Hematopoietic multipotent progenitor cell treated with erythropoietin and hydrocortisone succinate and interleukin-3 and kit ligand, for 17 days (in vitro differentiated cells): ENCODE data around the gene KIF6.

Experiments
- DNase-seq: peaks from one replicate; pipeline ENCODE4 v3.0.0-alpha.2; 2015; ENCODE audit warnings: low spot score

The KIF6 gene

DNA sequence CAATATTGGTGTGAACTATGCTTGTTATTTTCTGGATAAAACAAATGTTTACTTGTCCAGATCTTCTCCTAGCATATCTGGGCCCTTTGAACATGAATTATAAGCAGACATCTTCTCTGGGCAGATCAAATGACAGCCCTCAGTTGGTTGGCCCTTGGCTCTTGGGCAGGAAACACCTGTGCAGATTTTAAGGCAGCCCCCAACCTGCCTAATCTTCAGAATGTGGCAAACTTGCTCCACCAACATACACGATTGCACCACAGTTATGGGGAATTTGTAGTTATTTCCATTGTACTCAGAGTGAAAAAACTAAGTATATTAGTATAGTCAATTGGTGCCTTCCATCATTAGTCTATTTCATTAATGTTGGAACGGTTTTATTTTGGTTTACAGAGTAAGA is 307.8 kb downstream of the KIF6 start:
- no peak for DNase-seq

DNA sequence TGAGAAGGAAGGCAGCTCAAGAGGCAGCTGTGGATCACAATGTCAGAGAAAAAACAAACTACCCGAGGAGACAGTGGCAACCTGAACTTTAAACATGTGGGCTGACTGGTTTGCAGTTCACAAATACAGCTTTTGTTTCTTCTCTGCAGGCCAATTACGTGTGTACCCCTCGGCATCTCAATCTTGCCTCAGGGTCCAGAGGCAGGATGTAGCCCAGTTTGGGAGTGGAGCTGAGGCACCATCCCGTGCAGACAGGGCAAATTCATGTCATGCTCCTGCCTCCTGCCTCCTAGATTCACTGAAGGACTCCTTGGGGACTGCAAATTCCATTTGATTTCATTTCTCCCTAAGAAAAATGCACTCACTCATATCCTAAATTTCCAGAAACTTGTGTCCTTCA is 308.5 kb downstream of the KIF6 start:
- no peak for DNase-seq

DNA sequence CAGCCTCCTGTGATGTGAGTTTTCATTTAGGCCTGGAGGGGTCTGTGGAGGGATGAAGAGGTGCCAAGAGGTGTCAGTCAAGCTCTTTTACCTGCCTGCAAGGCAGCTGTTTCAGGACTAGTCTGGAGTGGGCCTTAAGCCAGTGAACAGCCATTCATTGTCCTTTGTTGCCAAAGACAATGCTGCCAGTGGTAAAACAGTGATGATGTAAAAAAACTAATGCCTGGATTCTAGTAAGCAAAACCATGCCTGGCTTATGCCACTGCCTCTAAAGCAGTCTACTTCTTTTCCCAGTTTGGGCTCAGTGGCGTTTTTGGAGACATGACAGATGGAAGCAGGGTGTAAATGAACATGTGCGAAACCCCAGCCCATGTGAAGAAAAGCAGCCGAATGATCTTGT is 309.2 kb downstream of the KIF6 start:
- no peak for DNase-seq

DNA sequence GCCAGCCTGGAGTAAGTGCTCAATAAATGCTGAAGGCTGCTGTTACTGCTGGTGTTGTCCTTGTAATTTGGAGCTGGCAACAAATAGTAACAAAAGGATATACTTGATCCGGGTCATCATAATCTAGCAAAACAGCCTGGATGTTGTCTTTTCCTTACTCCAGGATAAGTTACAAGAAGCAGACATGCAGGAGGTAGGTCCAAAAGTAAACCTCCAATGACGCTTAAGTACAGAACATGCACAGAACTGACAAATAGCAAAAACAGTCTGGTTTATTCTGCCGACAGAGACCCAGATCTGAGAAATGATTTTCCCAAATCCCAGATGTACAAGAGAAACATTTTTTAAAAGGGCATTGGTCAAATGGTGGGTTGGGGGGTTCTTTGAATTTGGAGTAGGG is 309.7 kb downstream of the KIF6 start:
- DNase-seq, result no peak

DNA sequence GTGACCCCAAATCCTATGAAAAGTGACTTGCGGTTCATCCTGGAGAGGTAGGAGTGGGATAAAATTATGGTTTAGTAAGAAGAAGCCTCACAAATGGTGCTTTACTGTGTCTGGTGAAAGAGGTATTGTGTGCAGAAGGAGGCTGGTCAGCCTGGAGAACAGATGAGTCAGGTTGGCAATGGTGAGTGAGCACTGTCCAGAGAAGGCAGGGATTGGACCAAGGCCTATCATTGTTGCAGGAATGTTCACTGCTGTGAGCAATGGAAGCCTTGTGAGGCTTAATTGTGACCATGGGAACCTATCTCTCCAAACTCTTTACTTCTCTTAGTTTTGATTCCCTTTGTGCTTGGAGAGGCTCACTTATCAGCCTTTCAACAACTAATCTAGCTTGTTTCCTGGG is 313.7 kb downstream of the KIF6 start:
- no peak for DNase-seq

DNA sequence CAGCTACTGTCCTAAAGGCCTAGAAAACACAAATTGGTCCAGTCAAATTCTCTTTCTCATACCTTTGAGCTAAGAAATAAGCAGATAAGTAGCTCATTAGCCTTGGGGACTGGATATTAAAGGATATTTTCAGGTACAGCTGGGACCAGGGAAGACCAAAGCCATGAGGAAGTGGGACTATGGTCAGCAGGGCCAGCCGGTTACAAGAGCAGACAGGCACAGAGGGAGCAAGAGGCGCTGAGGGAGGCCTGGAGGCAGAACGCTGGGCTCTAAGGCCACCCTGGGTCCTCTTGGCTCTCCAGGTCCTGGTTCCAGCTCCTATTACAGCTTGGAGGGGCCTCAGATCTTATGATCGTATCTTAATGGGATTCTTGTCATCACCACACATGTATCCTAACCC is 314.2 kb downstream of the KIF6 start:
- DNase-seq, result no peak

DNA sequence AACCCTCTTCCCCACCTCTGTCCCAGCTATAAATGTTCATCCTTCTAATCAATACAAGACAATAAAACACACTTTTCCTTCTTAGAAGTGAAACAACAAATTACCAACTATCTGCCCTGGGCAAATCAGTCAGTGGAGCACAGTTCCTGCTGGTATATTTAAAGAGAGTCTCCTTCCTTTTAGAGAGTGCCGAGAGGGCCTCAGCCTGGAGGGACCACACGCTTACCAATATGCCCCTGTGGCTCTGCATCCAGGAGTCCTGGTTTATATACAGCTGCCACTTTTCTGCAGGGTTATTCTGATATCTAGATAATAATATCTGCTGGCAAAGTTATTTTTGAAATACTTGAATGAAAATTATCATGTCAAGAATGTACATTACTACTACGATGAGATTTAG is 315.3 kb downstream of the KIF6 start:
- no peak for DNase-seq

DNA sequence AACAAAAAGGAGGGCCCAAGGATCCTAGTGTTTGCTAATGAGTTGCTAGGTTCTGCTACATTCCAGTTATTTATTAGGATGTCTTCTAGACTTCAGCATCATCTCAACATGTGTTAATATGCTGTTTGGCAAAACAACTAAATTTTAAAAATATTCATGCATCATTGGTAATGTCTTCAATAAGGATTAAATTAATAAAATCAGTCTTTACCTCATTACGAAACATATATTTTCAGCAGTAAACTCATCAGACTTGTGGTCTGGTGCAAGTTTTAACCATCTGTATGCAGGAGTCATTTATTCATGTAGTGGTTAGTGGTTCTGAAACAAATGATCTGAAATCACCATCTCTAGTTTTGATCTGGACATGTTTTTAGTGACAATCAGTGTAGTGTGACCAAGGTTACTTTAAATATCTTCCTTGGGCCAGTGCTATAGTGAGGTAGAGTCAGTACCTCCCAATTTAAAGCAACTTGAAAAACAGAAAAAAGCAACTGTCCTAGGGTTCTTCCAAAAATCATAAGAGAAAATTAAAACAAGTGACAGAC is 317.7 kb downstream of the KIF6 start:
- no peak for DNase-seq

DNA sequence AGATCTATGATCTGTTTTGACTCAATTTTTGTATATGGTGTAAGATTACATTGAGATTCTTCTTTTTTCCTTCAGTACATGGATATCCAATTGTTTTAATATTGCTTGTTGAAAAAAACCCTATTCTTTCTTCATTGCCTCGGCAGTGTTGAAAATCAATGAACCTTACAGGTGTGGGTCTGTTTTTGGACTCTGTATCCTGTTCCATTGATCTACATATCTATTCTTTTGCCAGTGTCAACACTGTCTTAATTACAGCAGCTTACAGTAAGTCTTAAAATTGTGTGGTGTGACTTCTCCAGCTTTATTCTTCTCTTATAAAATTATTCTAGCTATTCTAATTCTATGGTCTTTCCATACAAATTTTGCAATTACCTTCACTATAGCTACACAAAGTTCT is 320.9 kb downstream of the KIF6 start:
- no peak for DNase-seq

DNA sequence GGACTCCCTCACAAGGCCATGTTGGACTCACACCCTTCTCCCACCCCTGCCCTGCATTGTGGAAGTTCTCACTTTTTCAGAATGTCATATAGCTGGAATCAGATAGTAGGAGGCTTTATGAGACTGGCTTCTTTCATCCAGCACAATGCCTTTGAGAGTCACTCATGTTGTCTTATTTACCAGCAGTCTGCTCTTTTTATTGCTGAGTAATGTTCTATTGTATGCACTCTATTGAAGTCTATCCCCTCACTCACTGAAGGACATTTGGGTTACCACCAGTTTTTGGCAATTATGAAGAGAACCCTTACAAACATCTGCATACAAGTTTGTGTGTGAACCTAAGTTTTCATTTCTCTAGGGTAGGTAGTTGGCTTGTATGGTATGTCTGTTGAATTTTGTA is 321.9 kb downstream of the KIF6 start:
- no peak for DNase-seq

DNA sequence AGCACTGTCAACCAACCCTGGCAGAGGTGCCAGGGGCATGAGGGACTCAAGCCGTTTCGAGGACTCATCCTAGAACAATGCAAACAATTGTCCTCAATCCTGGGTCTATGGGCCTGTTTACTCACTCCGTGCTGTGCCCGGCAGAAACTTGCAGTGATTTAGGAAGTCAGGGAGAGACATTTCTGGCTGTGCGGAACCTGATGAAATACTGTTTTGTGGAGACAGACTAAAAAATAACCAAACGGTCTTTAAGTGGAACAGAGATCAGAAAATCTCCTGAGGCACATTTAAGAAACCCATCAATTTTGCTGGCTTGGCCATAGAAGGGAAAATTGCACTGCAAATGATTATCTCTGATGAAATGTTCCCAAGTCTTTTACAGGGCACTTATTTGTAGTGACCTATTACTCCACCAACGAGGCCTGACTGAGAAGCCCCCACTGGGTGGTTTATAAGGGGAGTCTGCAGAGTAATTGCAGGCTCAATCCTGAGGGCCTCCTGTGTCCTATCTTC is 322.9 kb downstream of the KIF6 start:
- no peak for DNase-seq

DNA sequence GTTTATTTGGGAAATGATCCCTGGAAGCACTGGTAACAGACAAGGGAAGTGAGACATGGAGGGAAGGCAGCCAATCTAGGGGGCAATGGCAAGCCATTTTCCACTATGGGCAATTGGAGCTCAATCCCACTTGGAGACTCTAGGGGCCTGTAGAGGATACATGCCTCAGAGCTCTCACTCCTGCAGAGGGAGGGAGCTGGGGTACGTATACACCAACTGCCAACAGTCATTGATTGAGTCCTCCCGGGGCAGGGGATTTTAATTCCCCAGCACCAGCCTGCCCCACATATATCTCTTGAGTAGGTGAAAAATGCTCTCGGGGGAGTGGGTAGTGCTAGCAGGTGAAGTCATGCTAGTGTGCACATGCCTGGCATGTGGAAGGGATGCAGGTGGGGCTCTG is 323.8 kb downstream of the KIF6 start:
- no peak for DNase-seq

DNA sequence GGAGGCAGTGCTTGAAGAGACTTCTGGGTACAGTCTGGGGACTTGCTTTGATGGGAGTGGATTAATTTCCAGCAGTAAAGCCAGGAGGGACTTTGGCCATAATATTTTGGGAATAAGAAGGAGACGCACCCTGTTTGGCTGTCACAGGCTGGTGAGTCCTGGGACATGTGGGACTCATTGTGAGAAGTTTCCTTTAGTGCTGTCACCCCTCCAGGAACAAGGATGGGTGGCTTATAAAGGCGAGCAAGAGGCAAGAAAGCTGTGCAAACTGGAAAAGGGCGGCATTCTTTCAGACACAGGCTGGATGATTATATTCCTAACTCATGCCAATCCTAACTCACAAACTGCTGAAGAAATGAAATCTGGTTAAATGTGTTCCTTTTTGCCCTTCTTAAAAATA is 325.2 kb downstream of the KIF6 start:
- DNase-seq, result no peak

DNA sequence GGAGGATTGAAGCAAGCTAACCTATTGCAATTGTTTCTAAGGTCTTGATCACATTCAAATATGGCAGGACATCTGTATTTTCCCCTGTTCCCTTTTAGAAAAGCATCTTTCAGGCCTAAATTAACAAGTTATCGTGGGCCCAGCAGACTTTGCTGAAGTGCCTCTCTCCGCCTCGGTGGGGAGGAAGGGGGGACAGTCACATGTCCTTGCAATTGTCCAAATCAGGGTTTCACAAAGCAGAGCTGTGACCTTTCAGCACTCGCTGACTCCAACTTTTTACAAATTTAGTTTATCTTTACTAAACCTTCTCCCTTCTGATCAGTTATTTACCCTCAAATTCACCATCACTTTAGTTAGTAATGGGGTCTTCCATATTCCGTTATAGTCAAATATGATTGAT is 328.4 kb downstream of the KIF6 start:
- no peak for DNase-seq

DNA sequence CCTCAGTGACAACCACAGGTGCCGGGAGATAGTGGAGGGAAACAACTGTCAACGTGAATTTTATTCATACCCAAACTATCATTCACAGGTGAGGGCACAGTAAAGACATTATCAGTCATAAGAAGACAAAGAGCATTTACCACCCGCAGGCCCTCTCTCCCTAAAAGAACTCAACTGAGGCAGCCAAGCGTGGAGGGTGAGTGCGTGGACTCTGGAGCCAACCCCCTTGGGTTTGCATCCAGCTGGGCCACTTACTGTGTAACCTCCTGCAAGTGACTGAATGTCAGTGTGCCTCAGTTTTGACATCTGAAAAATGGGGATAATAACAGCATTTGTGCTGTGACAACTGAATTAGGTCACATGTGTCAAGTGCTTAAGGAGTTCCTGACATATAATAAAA is 332.1 kb downstream of the KIF6 start:
- no peak for DNase-seq

DNA sequence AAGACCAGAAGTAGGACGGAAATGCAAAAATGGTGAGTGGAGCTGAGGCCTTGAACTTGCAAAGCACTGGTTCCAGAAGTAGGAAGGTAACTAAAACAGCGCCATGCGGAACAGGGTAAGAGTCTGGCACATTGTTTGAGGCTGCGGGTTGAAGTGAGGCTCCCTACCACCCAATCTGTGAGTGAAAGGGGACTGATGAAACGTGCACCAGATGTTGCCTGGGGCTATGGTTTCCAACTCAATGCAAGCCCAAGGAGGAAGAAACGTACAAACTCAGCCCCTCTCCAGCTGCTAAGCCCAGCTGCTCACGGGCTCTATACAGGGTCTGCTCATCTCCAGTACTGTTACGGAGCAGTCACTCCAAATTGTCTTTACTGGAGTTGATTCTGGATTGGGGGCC is 334.0 kb downstream of the KIF6 start:
- no peak for DNase-seq

DNA sequence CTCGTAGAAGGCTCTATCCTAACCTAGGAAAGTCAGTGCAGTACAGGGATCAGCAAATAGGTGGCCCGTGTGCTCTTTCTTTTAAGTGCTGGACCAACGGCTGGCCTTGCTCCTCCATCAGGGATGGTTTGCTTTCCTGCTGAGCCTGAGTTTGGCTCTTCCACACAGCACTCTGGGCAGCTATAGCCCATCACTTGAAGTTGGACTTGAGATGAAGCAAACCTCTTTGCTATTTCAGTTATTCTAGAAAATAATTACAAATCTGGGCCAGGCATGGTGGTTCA is 335.8 kb downstream of the KIF6 start:
- no peak for DNase-seq

DNA sequence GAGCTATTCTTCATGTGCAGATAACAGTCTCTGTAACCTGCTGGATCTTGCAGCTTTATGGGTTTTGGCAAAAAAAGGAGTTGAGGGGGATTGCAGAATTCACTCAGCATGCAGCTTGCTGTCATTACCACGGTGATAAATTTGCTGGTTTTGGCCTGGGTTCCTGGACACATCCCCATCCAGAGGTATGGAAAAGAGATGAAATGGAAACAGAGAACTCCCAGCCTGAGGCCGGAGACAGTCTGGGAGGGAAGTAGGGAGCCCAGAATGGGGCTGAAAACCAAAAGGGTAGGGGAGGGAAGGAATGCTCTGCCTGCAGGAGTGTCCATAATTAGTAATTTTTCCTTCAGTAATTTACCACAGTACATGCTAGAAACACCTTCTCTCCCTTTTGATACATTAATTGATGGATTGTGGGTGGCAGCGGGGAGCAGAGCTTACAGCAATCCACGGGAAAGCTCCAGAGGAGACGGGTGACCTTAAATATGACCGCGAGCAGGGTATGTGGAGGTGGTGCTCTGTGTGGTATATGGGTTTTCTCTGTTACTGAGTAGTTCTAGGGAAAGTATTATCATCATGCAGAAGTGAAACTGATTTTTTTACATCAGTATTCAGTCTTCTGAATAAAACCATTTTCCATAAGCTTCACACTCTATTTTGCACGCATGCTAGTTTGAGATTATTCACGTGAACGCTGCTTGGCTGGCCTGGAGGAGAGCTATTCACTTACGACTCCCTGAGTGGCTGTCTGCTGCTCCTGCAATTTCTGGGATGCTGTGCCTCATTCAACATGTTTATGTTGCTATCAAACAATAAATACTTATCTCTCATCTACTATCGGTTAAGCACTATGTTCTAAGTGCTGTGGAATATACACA is 336.4 kb downstream of the KIF6 start:
- no peak for DNase-seq

DNA sequence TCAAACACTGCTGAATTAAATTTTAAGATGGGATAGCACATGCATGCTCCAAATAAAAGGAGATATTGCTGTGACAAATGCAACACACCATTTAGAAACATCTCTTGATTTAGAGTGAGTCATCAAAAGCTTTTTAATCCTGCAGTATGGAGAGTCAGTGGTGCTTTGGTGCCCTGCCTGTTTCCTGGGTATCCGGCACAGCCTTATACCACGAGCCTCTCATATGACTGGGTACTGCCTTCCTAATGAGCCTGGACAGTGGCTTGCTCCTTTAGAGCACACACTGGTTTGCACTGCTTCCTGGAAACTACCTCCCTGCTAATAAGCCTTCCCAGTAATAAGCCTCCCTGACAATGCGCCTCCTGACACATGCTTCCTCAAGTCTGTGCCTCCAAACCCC is 337.4 kb downstream of the KIF6 start:
- no peak for DNase-seq

DNA sequence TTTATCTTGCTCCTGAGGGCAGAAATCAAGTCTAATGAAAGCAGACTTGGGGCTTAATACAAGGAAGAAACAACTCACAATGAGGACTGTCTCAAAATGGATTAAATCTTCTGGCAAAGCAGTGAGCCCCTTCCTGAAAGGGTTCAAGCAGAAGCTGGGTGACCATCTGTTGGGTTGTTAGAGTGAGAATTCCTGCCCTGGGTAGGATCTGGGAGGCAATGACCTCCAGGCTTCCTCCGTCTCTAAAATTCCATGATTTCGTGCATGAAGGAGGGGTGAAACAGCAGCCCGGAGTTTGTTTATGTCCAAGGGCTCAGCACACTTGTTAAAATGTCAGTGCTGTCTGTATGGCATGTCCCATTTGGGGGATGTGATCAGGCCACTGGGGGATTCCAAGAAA is 338.7 kb downstream of the KIF6 start:
- no peak for DNase-seq

DNA sequence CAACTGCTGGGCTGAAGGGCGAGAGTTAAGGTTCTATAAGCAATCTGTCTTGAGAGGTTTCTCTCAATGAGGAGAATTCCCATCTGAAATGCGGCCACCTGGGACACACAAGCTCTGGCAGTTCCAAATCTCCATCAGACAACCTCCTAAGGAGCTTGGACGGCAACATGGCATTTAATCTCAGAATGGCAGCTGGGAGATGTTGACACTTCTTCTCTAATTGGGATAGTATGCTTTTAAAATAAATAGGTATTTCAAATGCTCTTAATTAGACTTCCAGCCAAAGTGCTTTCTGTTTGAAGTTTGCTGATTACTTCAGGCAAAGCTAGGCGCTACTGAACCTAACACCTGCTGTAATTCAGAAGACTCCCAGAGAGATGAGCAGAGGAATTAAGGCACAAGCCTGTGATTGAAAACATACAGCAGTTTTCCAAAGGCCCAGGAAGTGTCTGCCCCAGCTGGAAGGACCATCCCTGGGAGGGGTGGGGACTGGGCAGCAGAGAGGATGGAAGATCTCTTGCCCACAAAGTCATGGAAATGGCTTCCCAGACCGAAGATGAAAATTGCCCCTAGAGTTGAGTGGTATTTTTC is 343.6 kb downstream of the KIF6 start:
- no peak for DNase-seq

DNA sequence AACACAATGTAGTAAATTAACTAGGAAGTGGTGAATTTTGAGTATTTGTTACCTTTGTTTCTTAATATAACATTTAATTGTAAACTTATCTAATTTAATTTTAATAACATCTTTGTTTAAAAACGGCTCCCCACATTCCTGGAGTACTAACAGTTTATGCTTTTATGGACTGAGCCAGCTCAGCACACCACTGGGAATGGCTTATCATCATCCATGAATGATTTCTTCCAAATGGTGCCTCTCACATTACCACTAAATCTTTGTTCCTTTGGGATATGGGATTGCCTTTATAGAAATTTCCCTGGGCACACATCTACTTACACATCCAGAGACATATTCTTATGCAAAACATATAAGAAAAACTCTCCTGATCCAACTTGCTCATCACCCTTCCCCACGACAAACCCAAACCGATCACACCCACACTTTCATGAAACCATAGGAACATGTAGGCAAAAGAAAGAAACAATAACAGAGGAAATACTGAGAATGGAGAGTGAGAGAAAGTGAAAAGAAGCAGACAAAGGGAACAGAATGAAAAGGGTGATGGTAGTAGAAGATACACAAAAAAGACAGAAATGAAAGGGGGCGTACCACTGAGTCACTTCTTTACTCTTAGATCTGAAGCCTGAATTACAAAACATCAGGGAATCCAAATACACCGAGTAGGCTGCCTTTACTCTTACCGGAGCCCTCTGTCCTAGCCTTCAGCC is 344.2 kb downstream of the KIF6 start:
- no peak for DNase-seq

DNA sequence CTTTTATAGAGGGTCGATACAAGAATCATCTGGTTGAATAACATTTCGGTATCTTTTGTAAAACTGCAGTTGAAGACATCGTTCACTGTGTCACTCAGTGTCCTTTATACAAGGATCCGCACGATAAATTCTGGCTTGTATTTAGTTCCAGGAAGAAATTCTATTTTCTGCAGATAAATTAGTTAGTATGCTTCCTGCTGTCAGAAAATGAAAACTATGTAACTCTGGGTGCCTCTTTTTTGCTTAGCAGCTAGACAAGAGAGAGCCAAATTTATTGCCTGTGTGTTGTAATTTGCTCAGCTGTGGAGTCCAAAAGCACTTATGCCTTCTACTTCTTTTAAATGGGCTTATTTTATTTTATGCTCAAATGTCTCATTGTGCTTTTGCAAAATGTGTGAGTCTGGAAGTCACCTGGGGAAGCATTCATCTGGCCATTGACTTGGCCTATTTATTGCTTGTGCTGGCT is 346.2 kb downstream of the KIF6 start:
- no peak for DNase-seq
